Upper lobe of right lung (tissue), 1 donor: Measurements from ENCODE around the gene HSPA1B. TPM values are rescaled to one million over a fixed set of nuclear protein-coding genes. Genes with fewer than 3 reads are reported as not detected.

Source experiments
- ATAC-seq: fragments of 200-7000 bp; cut with Tn5 transposase; one replicate; pipeline ENCODE4 v1.9.1; 2020; ENCODE audit warnings: mild to moderate bottlenecking, moderate library complexity
- DNase-seq: peaks from one replicate; pipeline ENCODE4 v3.0.0-alpha.2; 2020
- H3K27ac ChIP-seq: fragments of 200-600 bp; one replicate; pipeline ENCODE4 v1.8.0; 2022
- H3K27me3 ChIP-seq: fragments of 200-600 bp; one replicate; pipeline ENCODE4 v1.8.0; 2022; ENCODE audit warnings: mild to moderate bottlenecking
- H3K36me3 ChIP-seq: fragments of 200-600 bp; one replicate; pipeline ENCODE4 v1.8.0; 2022
- H3K4me1 ChIP-seq: fragments of 200-600 bp; one replicate; pipeline ENCODE4 v1.8.0; 2022
- H3K4me3 ChIP-seq: fragments of 200-600 bp; one replicate; pipeline ENCODE4 v1.8.0; 2022; ENCODE audit warnings: mild to moderate bottlenecking
- H3K9me3 ChIP-seq: fragments of 200-600 bp; one replicate; pipeline ENCODE4 v1.8.0; 2022
- CTCF ChIP-seq: fragments of 200-600 bp; IDR thresholded peaks from one replicate; pipeline ENCODE4 v1.8.0; 2022; ENCODE audit warnings: antibody characterized with exemption
- intact Hi-C: fragments of 100-400 bp; cut with DNase I; formaldehyde crosslinking; loops from one replicate; pipeline ENCODE4 v1.11.0; 2022
- total RNA-seq: library from RNA; stranded (reverse); fragmentation: NEBNext Ultra II Directional; extraction: Animal tissue kit (Norgen Biotek cat#: 25700); gene quantifications from one replicate; pipeline ENCODE4 v1.2.1, GENCODE V29; 2021
- donor health status: DM: no; HTN: yes; CAD: no; lungs with severe emphysema.

HSPA1B gene
- total RNA-seq, 1 donor from 2014 or later, result 112 TPM

- TF ChIP-seq CTCF, result no peak
- H3K9me3 ChIP-seq, result no peaks in the 10 kb centered on the region
- H3K36me3 ChIP-seq, result peaks cover 5% of the 10 kb centered on the region
- no peak for DNase-seq
- H3K27me3 ChIP-seq, result no peaks in the 10 kb centered on the region
- H3K4me3 ChIP-seq, result no peak overlapping the region
- H3K27ac ChIP-seq, result no peak overlapping the region
- no peak for ATAC-seq
- H3K4me1 ChIP-seq, result no peaks in the 10 kb centered on the region
- intact Hi-C loops, result no loop called here
Measured at GRCh38 chr6:31874836-31875572, 47.5 kb downstream of the HSPA1B start.

- ATAC-seq, result no peak
- DNase-seq, result no peak
- intact Hi-C loops, result no loop called here
- Histone ChIP-seq H3K4me1 (no peaks in the 10 kb centered on the region), H3K9me3 (no peaks in the 10 kb centered on the region), H3K27me3 (no peaks in the 10 kb centered on the region), H3K36me3 (peaks cover 14% of the 10 kb centered on the region), H3K4me3 (no peak overlapping the region), H3K27ac (no peak overlapping the region)
- TF ChIP-seq CTCF, result no peak
Measured at GRCh38 chr6:31875877-31876276, 48.3 kb downstream of the HSPA1B start.

- Histone ChIP-seq H3K27me3 (no peaks in the 10 kb centered on the region), H3K9me3 (no peaks in the 10 kb centered on the region), H3K4me1 (no peaks in the 10 kb centered on the region), H3K4me3 (no peak overlapping the region), H3K36me3 (peaks cover 19% of the 10 kb centered on the region), H3K27ac (no peak overlapping the region)
- DNase-seq, result no peak
- intact Hi-C loops, result no loop called here
- TF ChIP-seq CTCF, result no peak
- no peak for ATAC-seq
Measured at GRCh38 chr6:31876357-31876756, 48.8 kb downstream of the HSPA1B start.

- DNase-seq, result no peak
- Histone ChIP-seq H3K9me3 (no peaks in the 10 kb centered on the region), H3K4me3 (no peak overlapping the region), H3K4me1 (no peaks in the 10 kb centered on the region), H3K27me3 (no peaks in the 10 kb centered on the region), H3K27ac (no peak overlapping the region), H3K36me3 (peaks cover 25% of the 10 kb centered on the region)
- no peak for TF ChIP-seq CTCF
- no peak for ATAC-seq
- intact Hi-C loops, result no loop called here
Measured at GRCh38 chr6:31877125-31877650, 49.6 kb downstream of the HSPA1B start.

GRCh38 chr6:31877651-31878161, 50.2 kb downstream of the HSPA1B start:
- Histone ChIP-seq H3K4me3 (peak overlapping the region; percentile 39), H3K36me3 (peaks cover 30% of the 10 kb centered on the region), H3K4me1 (no peaks in the 10 kb centered on the region), H3K27me3 (no peaks in the 10 kb centered on the region), H3K27ac (peak overlapping the region; percentile 26), H3K9me3 (no peaks in the 10 kb centered on the region)
- ATAC-seq (peak; percentile 84), DNase-seq (peak; percentile 80)
- intact Hi-C loops, result no loop called here
- TF ChIP-seq CTCF, result no peak
